ENCODE results near the gene MAD1L1.

MAD1L1 gene

GRCh38 chr7:2217206-2217605, 15.5 kb downstream of the MAD1L1 start:
- no peak for ATAC-seq
- TF ChIP-seq CREB5 (CRISPR knock-in tag; IDR thresholded peaks at IDR 0.05; ENCODE audit: low read depth), result no peak
- TF ChIP-seq ZNF565 (CRISPR knock-in tag; conservative IDR thresholded peaks at IDR 0.05; ENCODE audit: low read depth), result no peak
- TF ChIP-seq PPARA (CRISPR knock-in tag; IDR thresholded peaks at IDR 0.05; ENCODE audit: borderline replicate concordance), result no peak
- no peak for TF ChIP-seq SNAI2 (CRISPR knock-in tag; IDR thresholded peaks at IDR 0.05)
- no peak for TF ChIP-seq RARB (CRISPR knock-in tag; IDR thresholded peaks at IDR 0.05)
- TF ChIP-seq ZFP3 (CRISPR knock-in tag; IDR thresholded peaks at IDR 0.05), result no peak
- TF ChIP-seq ARNTL (CRISPR knock-in tag; IDR thresholded peaks at IDR 0.05; ENCODE audit: borderline replicate concordance, low read depth), result no peak
- TF ChIP-seq CSDC2 (CRISPR knock-in tag; IDR thresholded peaks at IDR 0.05), result no peak
- TF ChIP-seq PATZ1 (CRISPR knock-in tag; IDR thresholded peaks at IDR 0.05; ENCODE audit: borderline replicate concordance), result no peak
- TF ChIP-seq GLIS3 (CRISPR knock-in tag; IDR thresholded peaks at IDR 0.05), result no peak
- no peak for TF ChIP-seq ZC3H10 (CRISPR knock-in tag; IDR thresholded peaks at IDR 0.05)
- no peak for TF ChIP-seq BACH2 (CRISPR knock-in tag; IDR thresholded peaks at IDR 0.05; ENCODE audit: borderline replicate concordance)
- TF ChIP-seq POU6F1 (CRISPR knock-in tag; IDR thresholded peaks at IDR 0.05; ENCODE audit: borderline replicate concordance, low read depth), result no peak
- no peak for TF ChIP-seq TOX (CRISPR knock-in tag; IDR thresholded peaks at IDR 0.05; ENCODE audit: borderline replicate concordance)
- no peak for TF ChIP-seq CSRNP3 (CRISPR knock-in tag; IDR thresholded peaks at IDR 0.05)
- TF ChIP-seq ESRRG (CRISPR knock-in tag; IDR thresholded peaks at IDR 0.05), result no peak
- TF ChIP-seq ISL1 (CRISPR knock-in tag; IDR thresholded peaks at IDR 0.05), result no peak
- TF ChIP-seq ZNF8 (CRISPR knock-in tag; IDR thresholded peaks at IDR 0.05), result no peak
- TF ChIP-seq TCF4 (CRISPR knock-in tag; IDR thresholded peaks at IDR 0.05; ENCODE audit: borderline replicate concordance), result no peak
- TF ChIP-seq OSR1 (CRISPR knock-in tag; IDR thresholded peaks at IDR 0.05), result no peak

GRCh38 chr7:2215851-2216250, 16.9 kb downstream of the MAD1L1 start:
- TF ChIP-seq CSRNP3 (CRISPR knock-in tag; IDR thresholded peaks at IDR 0.05) (no peak), CSDC2 (CRISPR knock-in tag; IDR thresholded peaks at IDR 0.05) (no peak), ZC3H10 (CRISPR knock-in tag; IDR thresholded peaks at IDR 0.05) (no peak), PATZ1 (CRISPR knock-in tag; IDR thresholded peaks at IDR 0.05; ENCODE audit: borderline replicate concordance) (no peak), TOX (CRISPR knock-in tag; IDR thresholded peaks at IDR 0.05; ENCODE audit: borderline replicate concordance) (no peak), BACH2 (CRISPR knock-in tag; IDR thresholded peaks at IDR 0.05; ENCODE audit: borderline replicate concordance) (no peak), ZNF565 (CRISPR knock-in tag; conservative IDR thresholded peaks at IDR 0.05; ENCODE audit: low read depth) (no peak)
- no peak for ATAC-seq

- ATAC-seq, result no peak
- no peak for TF ChIP-seq GLIS3 (CRISPR knock-in tag; IDR thresholded peaks at IDR 0.05)
- no peak for TF ChIP-seq POU6F1 (CRISPR knock-in tag; IDR thresholded peaks at IDR 0.05; ENCODE audit: borderline replicate concordance, low read depth)
These were observed 18.1 kb downstream of the MAD1L1 start for GRCh38 chr7:2214636-2215035.

All from SK-N-SH treated with all-trans-retinoic acid at 6 μM for 48 hours (cell line).